DND-41 (cell line): ENCODE measurements around the gene NOX4.

Experiments used
- ATAC-seq: fragments of 200-7000 bp; cut with Tn5 transposase; 3 replicates; pipeline ENCODE4 v1.9.1; 2021; ENCODE audit warnings: low read depth; ENCODE audit not compliant: insufficient read depth
- DNase-seq: peaks from one replicate; pipeline ENCODE4 v3.0.0-alpha.2; 2020
- H2AFZ ChIP-seq: 2 replicates; pipeline ENCODE4 v1.6.0; 2012; ENCODE audit warnings: low read depth, low read length
- H3K27ac ChIP-seq: 2 replicates; pipeline ENCODE4 v1.5.1; 2012; ENCODE audit warnings: low read length, inconsistent platforms
- H3K27me3 ChIP-seq: fragments of 200-600 bp; sonication (generic); 2 replicates; pipeline ENCODE4 v1.6.0; 2012; ENCODE audit warnings: low read length, mild to moderate bottlenecking, inconsistent platforms; ENCODE audit not compliant: insufficient read depth, poor library complexity
- H3K36me3 ChIP-seq: 2 replicates; pipeline ENCODE4 v1.5.1; 2012; ENCODE audit warnings: low read length, inconsistent platforms; ENCODE audit not compliant: insufficient read depth
- H3K4me1 ChIP-seq: 2 replicates; pipeline ENCODE4 v1.5.1; 2012; ENCODE audit warnings: mild to moderate bottlenecking, low read length; ENCODE audit not compliant: insufficient read depth
- H3K4me2 ChIP-seq: 2 replicates; pipeline ENCODE4 v1.6.0; 2012; ENCODE audit warnings: mild to moderate bottlenecking, moderate library complexity, low read length, inconsistent platforms; ENCODE audit not compliant: insufficient read depth
- H3K4me3 ChIP-seq, 2 experiments: fragments of 200-600 bp in 1 of 2; shearing (Covaris generic) in 1 of 2; 2 replicates each; pipeline ENCODE4 v1.5.1; 2012 to 2016; ENCODE audit warnings: inconsistent platforms in 2 of 2, low read length in 2 of 2, mild to moderate bottlenecking in 2 of 2, low read depth in 1 of 2, moderate library complexity in 1 of 2
- H3K79me2 ChIP-seq: 2 replicates; pipeline ENCODE4 v1.6.0; 2012; ENCODE audit warnings: low read length, inconsistent platforms; ENCODE audit not compliant: insufficient read depth
- H3K9ac ChIP-seq: 2 replicates; pipeline ENCODE4 v1.6.0; 2012; ENCODE audit warnings: low read depth, mild to moderate bottlenecking, inconsistent platforms, low read length, moderate library complexity
- H3K9me3 ChIP-seq: 2 replicates; pipeline ENCODE4 v1.5.1; 2012; ENCODE audit warnings: low read length, moderate library complexity, mild to moderate bottlenecking, inconsistent platforms; ENCODE audit not compliant: insufficient read depth, severe bottlenecking
- H4K20me1 ChIP-seq: 2 replicates; pipeline ENCODE4 v1.6.0; 2012; ENCODE audit warnings: low read length; ENCODE audit not compliant: insufficient read depth
- CTCF ChIP-seq: IDR thresholded peaks from 2 replicates; pipeline ENCODE4 v1.5.1; 2012; ENCODE audit warnings: borderline replicate concordance, low read length, moderate library complexity, mild to moderate bottlenecking; ENCODE audit not compliant: poor library complexity, severe bottlenecking; ENCODE audit errors: extremely low read depth
- EZH2 ChIP-seq: IDR thresholded peaks from 3 replicates; pipeline ENCODE4 v1.6.1; 2012; ENCODE audit warnings: borderline replicate concordance, low read depth, mild to moderate bottlenecking, moderate library complexity, low read length, inconsistent platforms; ENCODE audit not compliant: severe bottlenecking

Gene NOX4

GRCh38 chr11:89441606-89442005 is 49.6 kb downstream of the NOX4 start:
- no peak for ATAC-seq

GRCh38 chr11:89437317-89437716 is 53.9 kb downstream of the NOX4 start:
- H4K20me1 ChIP-seq = no peaks in the 10 kb centered on the region
- no peak for ATAC-seq
- H3K27me3 ChIP-seq = no peaks in the 10 kb centered on the region
- H3K4me1 ChIP-seq = no peaks in the 10 kb centered on the region
- H3K79me2 ChIP-seq = no peaks in the 10 kb centered on the region
- H3K4me2 ChIP-seq = no peak overlapping the region
- DNase-seq = no peak
- no peak overlapping the region for H3K9ac ChIP-seq
- H3K36me3 ChIP-seq = no peaks in the 10 kb centered on the region
- H3K9me3 ChIP-seq = no peaks in the 10 kb centered on the region
- no peak overlapping the region for H2AFZ ChIP-seq
- H3K4me3 ChIP-seq = no peak overlapping the region
- TF ChIP-seq CTCF (no peak), EZH2 (no peak)
- H3K27ac ChIP-seq = no peak overlapping the region

More at GRCh38 chr11:89441606-89442005, 49.6 kb downstream of the NOX4 start:
- no peak for TF ChIP-seq CTCF
- no peak for TF ChIP-seq EZH2
- no peak for DNase-seq
- Histone ChIP-seq H3K4me3 (no peak overlapping the region), H3K9ac (no peak overlapping the region), H2AFZ (no peak overlapping the region), H4K20me1 (no peaks in the 10 kb centered on the region), H3K36me3 (no peaks in the 10 kb centered on the region), H3K27ac (no peak overlapping the region), H3K27me3 (no peaks in the 10 kb centered on the region), H3K4me2 (no peak overlapping the region), H3K79me2 (no peaks in the 10 kb centered on the region), H3K4me1 (no peaks in the 10 kb centered on the region), H3K9me3 (no peaks in the 10 kb centered on the region)

- Histone ChIP-seq H3K27ac (no peak overlapping the region), H3K9me3 (no peaks in the 10 kb centered on the region)
- DNase-seq = no peak
Measured at GRCh38 chr11:89436071-89436470, 55.1 kb downstream of the NOX4 start.

More at GRCh38 chr11:89436071-89436470, 55.1 kb downstream of the NOX4 start:
- H3K9ac ChIP-seq = no peak overlapping the region
- no peaks in the 10 kb centered on the region for H3K79me2 ChIP-seq
- no peaks in the 10 kb centered on the region for H3K36me3 ChIP-seq
- TF ChIP-seq CTCF (no peak), EZH2 (no peak)
- H4K20me1 ChIP-seq = no peaks in the 10 kb centered on the region
- H3K4me3 ChIP-seq = no peak overlapping the region
- no peak overlapping the region for H2AFZ ChIP-seq
- H3K4me2 ChIP-seq = no peak overlapping the region
- no peak for ATAC-seq
- no peaks in the 10 kb centered on the region for H3K27me3 ChIP-seq
- no peaks in the 10 kb centered on the region for H3K4me1 ChIP-seq
